GM21528 (cell line): Measurements from ENCODE around the gene PDIA5.

Source experiments
- ATAC-seq: cut with Tn5 transposase; IDR thresholded peaks from one replicate; pipeline ENCODE4 v1.9.1; 2021; ENCODE audit warnings: mild to moderate bottlenecking, moderate library complexity; ENCODE audit not compliant: unreplicated experiment, low FRiP score

PDIA5 gene

GRCh38 chr3:123159926-123160635 is 93.3 kb downstream of the PDIA5 start:
- ATAC-seq: no peak

- ATAC-seq: no peak
Measured at GRCh38 chr3:123161167-123161566, 94.3 kb downstream of the PDIA5 start.

GRCh38 chr3:123163141-123163540 is 96.3 kb downstream of the PDIA5 start:
- no peak for ATAC-seq

GRCh38 chr3:123165163-123165562 is 98.3 kb downstream of the PDIA5 start:
- no peak for ATAC-seq

GRCh38 chr3:123167686-123168085 is 100.9 kb downstream of the PDIA5 start:
- no peak for ATAC-seq

- ATAC-seq: no peak
Measured at GRCh38 chr3:123168122-123168521, 101.3 kb downstream of the PDIA5 start.

GRCh38 chr3:123168605-123169004 is 101.8 kb downstream of the PDIA5 start:
- no peak for ATAC-seq

- no peak for ATAC-seq
Measured at GRCh38 chr3:123169492-123169929, 102.7 kb downstream of the PDIA5 start.

- no peak for ATAC-seq
Measured at GRCh38 chr3:123169930-123170329, 103.1 kb downstream of the PDIA5 start.

GRCh38 chr3:123180791-123181190 is 114.0 kb downstream of the PDIA5 start:
- no peak for ATAC-seq

GRCh38 chr3:123186695-123187094 is 119.9 kb downstream of the PDIA5 start:
- no peak for ATAC-seq

- ATAC-seq: no peak
Measured at GRCh38 chr3:123188058-123188457, 121.2 kb downstream of the PDIA5 start.

GRCh38 chr3:123193448-123194101 is 126.8 kb downstream of the PDIA5 start:
- ATAC-seq: no peak

GRCh38 chr3:123194552-123194951 is 127.7 kb downstream of the PDIA5 start:
- ATAC-seq: no peak

- no peak for ATAC-seq
Measured at GRCh38 chr3:123198372-123198771, 131.5 kb downstream of the PDIA5 start.

GRCh38 chr3:123201223-123201556 is 134.4 kb downstream of the PDIA5 start:
- ATAC-seq: no peak

- ATAC-seq: peak; percentile 97
Measured at GRCh38 chr3:123201557-123202427, 135.0 kb downstream of the PDIA5 start, which contains the start of gene SEC22A. TSS of gene SEC22A (plus strand) at chr3:123201943. CDS start at chr3:123209218, 7,275 bp downstream.

GRCh38 chr3:123202451-123202850 is 135.6 kb downstream of the PDIA5 start:
- ATAC-seq: no peak
